IMR-90 (cell line): Measurements from ENCODE around the gene ARGLU1. TPM values are rescaled to one million over a fixed set of nuclear protein-coding genes. Genes with fewer than 3 reads are reported as not detected.

Experiments
- ATAC-seq: fragments of 200-7000 bp; cut with Tn5 transposase; 2 replicates; pipeline ENCODE4 v1.9.1; 2020; ENCODE audit warnings: low read depth, mild to moderate bottlenecking, moderate library complexity
- BruUV-seq: library from RNA; stranded (reverse); fragments of 400-500 nt; replicated peaks from 2 replicates; lab custom pipeline; 2021; lab: Mats Ljungman, UMichigan
- CTCF ChIA-PET: fragments of 300-600 bp; formaldehyde crosslinking; extraction: SDS; loops from one replicate; lab custom pipeline; 2021; ENCODE audit warnings: antibody characterized with exemption; lab: Yijun Ruan, JAX
- POLR2A ChIA-PET: fragments of 300-600 bp; sonication (Branson Sonifier 250); formaldehyde crosslinking; loops from one replicate; lab custom pipeline; 2022; ENCODE audit warnings: antibody characterized with exemption; ENCODE audit not compliant: unreplicated experiment; lab: Charles Lee
- DNase-seq: peaks from one replicate; pipeline ENCODE4 v3.0.0; 2013
- H2AFZ ChIP-seq: replicated peaks from 2 replicates; pipeline ENCODE3; 2013; ENCODE audit warnings: low read length, mild to moderate bottlenecking; ENCODE audit not compliant: poor library complexity
- H2AK5ac ChIP-seq: 2 replicates; pipeline ENCODE4 v1.6.1; 2013; ENCODE audit warnings: low read depth, low read length, inconsistent platforms
- H2AK9ac ChIP-seq: replicated peaks from 2 replicates; pipeline ENCODE3; 2013; ENCODE audit warnings: mild to moderate bottlenecking, low read depth, low read length, moderate library complexity; ENCODE audit not compliant: poor library complexity
- H2BK120ac ChIP-seq: 2 replicates; pipeline ENCODE4 v1.6.1; 2013; ENCODE audit warnings: low read depth, low read length, inconsistent platforms
- H2BK15ac ChIP-seq: 3 replicates; pipeline ENCODE4 v1.6.1; 2013; ENCODE audit warnings: low read depth, low read length, inconsistent platforms
- H2BK20ac ChIP-seq: 2 replicates; pipeline ENCODE4 v1.6.1; 2013; ENCODE audit warnings: low read depth, mild to moderate bottlenecking, inconsistent platforms, low read length, moderate library complexity
- H2BK5ac ChIP-seq: 2 replicates; pipeline ENCODE4 v1.6.1; 2013; ENCODE audit warnings: mild to moderate bottlenecking, low read depth, low read length, inconsistent platforms; ENCODE audit not compliant: poor library complexity, severe bottlenecking
- H3K14ac ChIP-seq: replicated peaks from 2 replicates; pipeline ENCODE4 v1.6.1; 2013; ENCODE audit warnings: low read depth, low read length, inconsistent platforms
- H3K18ac ChIP-seq: 2 replicates; pipeline ENCODE4 v1.6.1; 2013; ENCODE audit warnings: low read depth, low read length, control low read depth
- H3K23ac ChIP-seq: 2 replicates; pipeline ENCODE4 v1.6.1; 2013; ENCODE audit warnings: low read depth, low read length, inconsistent platforms
- H3K27ac ChIP-seq: 2 replicates; pipeline ENCODE4 v1.5.1; 2013; ENCODE audit warnings: mild to moderate bottlenecking, control low read depth, low read length; ENCODE audit not compliant: insufficient read depth
- H3K27me3 ChIP-seq: 2 replicates; pipeline ENCODE4 v1.6.1; 2013; ENCODE audit warnings: low read length; ENCODE audit not compliant: control insufficient read depth, insufficient read depth
- H3K36me3 ChIP-seq: 2 replicates; pipeline ENCODE4 v1.6.1; 2013; ENCODE audit warnings: low read length, mixed read lengths; ENCODE audit not compliant: control insufficient read depth, insufficient read depth
- H3K4ac ChIP-seq: 2 replicates; pipeline ENCODE4 v1.6.1; 2013; ENCODE audit warnings: low read depth, low read length, inconsistent platforms
- H3K4me1 ChIP-seq: 2 replicates; pipeline ENCODE4 v1.6.1; 2013; ENCODE audit warnings: low read length, mixed read lengths; ENCODE audit not compliant: control insufficient read depth, insufficient read depth
- H3K4me2 ChIP-seq: 2 replicates; pipeline ENCODE4 v1.6.1; 2013; ENCODE audit warnings: low read depth, mild to moderate bottlenecking, control low read depth, low read length, moderate library complexity
- H3K4me3 ChIP-seq: 2 replicates; pipeline ENCODE4 v1.5.1; 2013; ENCODE audit warnings: low read depth, mild to moderate bottlenecking, control low read depth, low read length, moderate library complexity; ENCODE audit not compliant: insufficient read depth
- H3K56ac ChIP-seq: 2 replicates; pipeline ENCODE4 v1.6.1; 2013; ENCODE audit warnings: low read length, inconsistent platforms; ENCODE audit not compliant: insufficient read depth; ENCODE audit errors: extremely low read depth
- H3K79me1 ChIP-seq, 2 experiments: 2 replicates each; pipeline ENCODE4 v1.6.1; 2013; ENCODE audit warnings: low read length in 2 of 2, inconsistent platforms in 1 of 2, low read depth in 1 of 2
- H3K9ac ChIP-seq: 2 replicates; pipeline ENCODE4 v1.6.1; 2013; ENCODE audit warnings: low read depth, low read length, control low read depth
- H3K9me1 ChIP-seq: 2 replicates; pipeline ENCODE4 v1.6.1; 2013; ENCODE audit warnings: low read length, inconsistent platforms; ENCODE audit not compliant: insufficient read depth
- H3K9me3 ChIP-seq: 2 replicates; pipeline ENCODE4 v1.6.1; 2013; ENCODE audit warnings: low read length; ENCODE audit not compliant: control insufficient read depth, insufficient read depth
- H4K20me1 ChIP-seq: 2 replicates; pipeline ENCODE4 v1.6.1; 2013; ENCODE audit warnings: low read length, inconsistent platforms; ENCODE audit not compliant: insufficient read depth
- H4K5ac ChIP-seq: 2 replicates; pipeline ENCODE4 v1.6.1; 2013; ENCODE audit warnings: mild to moderate bottlenecking, low read depth, low read length, control low read depth
- H4K8ac ChIP-seq, 2 experiments: 2 replicates each; pipeline ENCODE4 v1.6.1; 2013; ENCODE audit warnings: low read depth in 2 of 2, low read length in 2 of 2, control low read depth in 1 of 2, inconsistent platforms in 1 of 2
- H4K91ac ChIP-seq: 2 replicates; pipeline ENCODE4 v1.6.1; 2013; ENCODE audit warnings: low read depth, low read length, inconsistent platforms; ENCODE audit not compliant: insufficient read depth
- BHLHE40 ChIP-seq: fragments of 150-350 bp; IDR thresholded peaks from 2 replicates; pipeline ENCODE4 v1.6.1; 2016; ENCODE audit warnings: mild to moderate bottlenecking, low read depth, low read length
- CEBPB ChIP-seq: IDR thresholded peaks from 2 replicates; pipeline ENCODE4 v1.6.1; 2012; ENCODE audit warnings: low read depth, low read length, improper control_type of control experiment
- CHD1 ChIP-seq: IDR thresholded peaks from 2 replicates; pipeline ENCODE4 v1.6.1; 2012; ENCODE audit warnings: low read depth, low read length, improper control_type of control experiment
- CTCF ChIP-seq: conservative IDR thresholded peaks from 2 replicates; pipeline ENCODE4 v1.5.1; 2012; ENCODE audit warnings: mild to moderate bottlenecking, low read depth, low read length, improper control_type of control experiment
- ELK1 ChIP-seq: fragments of 150-350 bp; IDR thresholded peaks from 2 replicates; pipeline ENCODE4 v1.6.1; 2016; ENCODE audit warnings: low read depth, mild to moderate bottlenecking, low read length, moderate library complexity, borderline replicate concordance
- FOS ChIP-seq: fragments of 150-350 bp; IDR thresholded peaks from 2 replicates; pipeline ENCODE4 v1.6.1; 2016; ENCODE audit warnings: low read depth, low read length
- MAZ ChIP-seq: IDR thresholded peaks from 2 replicates; pipeline ENCODE4 v1.6.1; 2012; ENCODE audit warnings: low read depth, mild to moderate bottlenecking, low read length, improper control_type of control experiment, moderate library complexity, borderline replicate concordance
- MXI1 ChIP-seq: IDR thresholded peaks from 2 replicates; pipeline ENCODE4 v1.6.1; 2012; ENCODE audit warnings: low read depth, mild to moderate bottlenecking, low read length, moderate library complexity, borderline replicate concordance
- POLR2A ChIP-seq: IDR thresholded peaks from 2 replicates; pipeline ENCODE4 v1.6.1; 2012; ENCODE audit warnings: mild to moderate bottlenecking, low read depth, low read length
- RAD21 ChIP-seq: IDR thresholded peaks from 2 replicates; pipeline ENCODE4 v1.6.1; 2012; ENCODE audit warnings: low read length, improper control_type of control experiment
- RCOR1 ChIP-seq: IDR thresholded peaks from 2 replicates; pipeline ENCODE4 v1.6.1; 2012; ENCODE audit warnings: mild to moderate bottlenecking, low read length, improper control_type of control experiment; ENCODE audit not compliant: insufficient replicate concordance
- RFX5 ChIP-seq: IDR thresholded peaks from 2 replicates; pipeline ENCODE4 v1.8.0; 2012; ENCODE audit warnings: low read depth, mild to moderate bottlenecking, low read length, moderate library complexity
- USF2 ChIP-seq: fragments of 150-350 bp; IDR thresholded peaks from 2 replicates; pipeline ENCODE4 v1.6.1; 2017; ENCODE audit warnings: mild to moderate bottlenecking, antibody characterized with exemption, low read length, low read depth
- WGBS, 2 experiments: methylation state at CpG; one replicate each; pipeline versions ENCODE4 v1.1.5 to v1.1.7; 2013; ENCODE audit warnings: missing lambda C conversion rate in 2 of 2; ENCODE audit not compliant: insufficient read length in 1 of 2; ENCODE audit errors: extremely low coverage in 2 of 2; 5-methylcytosine and 5-hydroxymethylcytosine counted together
- dilution Hi-C: fragments of 300-500 bp; cut with HindIII; formaldehyde crosslinking; loops from one replicate; pipeline ENCODE4 v1.14.3; 2018; ENCODE audit warnings: low sequenced_read_pairs; ENCODE audit not compliant: unreplicated experiment
- in situ Hi-C: fragments of 300-500 bp; cut with MboI; formaldehyde crosslinking; loops from 3 replicates; pipeline ENCODE4 v1.14.3; 2019; ENCODE audit warnings: low sequenced_read_pairs, inconsistent platforms, mixed read lengths
- intact Hi-C: fragments of 100-400 bp; cut with micrococcal nuclease; formaldehyde crosslinking; loops from 2 replicates; pipeline ENCODE4 v1.10.0; 2022
- polyA plus RNA-seq, 3 experiments: library from polyadenylated mRNA; depleted of rRNA; stranded (reverse); fragments of >200 nt; gene quantifications; 2 replicates each; pipeline ENCODE4 v1.2.3, GENCODE V29; 2012; ENCODE audit warnings: low replicate concordance in 1 of 3
- total RNA-seq: library from RNA; depleted of rRNA; stranded (reverse); fragments of >200 nt; gene quantifications from 2 replicates; pipeline ENCODE4 v1.2.3, GENCODE V29; 2012

ARGLU1 gene
- total and polyA plus RNA-seq, 2 of the 4 experiments (the other 2 are of a cell fraction): 11.1 to 51.4 TPM

DNA sequence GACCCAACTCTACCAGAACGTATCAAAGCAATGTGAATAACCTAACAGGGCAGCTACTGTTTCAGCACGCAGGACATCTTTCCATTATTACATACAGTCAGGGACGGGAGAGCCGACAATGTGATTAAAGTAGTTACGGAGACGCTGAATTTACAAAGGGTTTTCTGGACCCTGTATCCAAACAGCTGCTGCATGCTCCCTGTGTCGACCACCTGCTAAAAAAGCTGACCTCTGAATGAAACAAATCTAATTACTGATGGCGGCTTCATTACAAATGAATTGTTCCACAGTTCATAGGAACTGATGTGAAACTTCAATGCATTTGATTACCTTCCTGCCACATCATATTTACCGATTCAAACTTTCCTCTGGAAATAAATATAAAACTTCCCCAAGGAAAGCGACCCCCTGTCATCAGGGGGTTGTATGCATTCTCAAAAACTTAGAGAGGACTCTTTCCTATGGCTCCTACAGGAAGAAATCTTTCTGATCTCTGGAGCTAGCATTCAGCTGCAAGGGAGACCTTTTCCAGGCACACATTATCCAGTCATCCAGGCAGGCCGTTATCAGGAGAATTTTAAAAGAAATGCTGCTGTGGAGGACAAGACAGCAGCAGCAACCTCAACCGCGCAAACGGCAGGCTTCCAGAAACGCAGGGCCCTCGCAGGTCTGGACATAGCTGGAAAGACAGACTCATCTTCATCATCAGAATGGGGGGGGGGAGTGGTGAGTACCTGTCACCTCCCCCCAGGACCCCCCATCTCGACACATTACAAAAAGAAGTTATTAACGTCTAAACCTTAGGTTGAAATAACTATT, 35.6 kb downstream of the ARGLU1 start:
- no TSS peak for BruUV-seq
- Histone ChIP-seq H2AFZ (peak overlapping the region; percentile 83), H3K14ac (peak overlapping the region; percentile 71), H3K4ac (peak overlapping the region; percentile 67), H2BK120ac (peak overlapping the region; percentile 60), H2BK15ac (no peak overlapping the region), H3K79me1 (peaks cover 13 to 26% of the 10 kb centered on the region in 2 experiments; a peak in 3 of 4 replicates), H2AK9ac (no peak overlapping the region), H3K27me3 (no peaks in the 10 kb centered on the region), H2BK5ac (no peak overlapping the region), H3K9ac (peak overlapping the region; percentile 57), H3K27ac (peak overlapping the region; percentile 56; the same call in 1 of the 2 replicates), H4K5ac (peak overlapping the region; percentile 41), H3K23ac (peak overlapping the region; percentile 58; the same call in 1 of the 2 replicates), H3K4me1 (peaks cover 5% of the 10 kb centered on the region; the same call in 1 of the 2 replicates), H3K56ac (peak overlapping the region; percentile 47; the same call in 1 of the 2 replicates), H3K4me3 (peak overlapping the region; percentile 14), H3K18ac (peak overlapping the region; percentile 5), H2BK20ac (peak overlapping the region; percentile 18; the same call in 1 of the 2 replicates), H3K36me3 (no peaks in the 10 kb centered on the region), H4K8ac (peak overlapping the region; percentile 38 to 74; a peak in 3 of 4 replicates), H3K9me1 (no peaks in the 10 kb centered on the region), H4K20me1 (no peaks in the 10 kb centered on the region), H2AK5ac (no peak overlapping the region; the same call in 1 of the 2 replicates), H4K91ac (no peak overlapping the region), H3K9me3 (no peaks in the 10 kb centered on the region), H3K4me2 (peak overlapping the region; percentile 92)
- ChIA-PET POLR2A (no interaction called here), CTCF (interaction anchor here (0.6 to 0.7 kb wide), 4 partner anchors 9 to 481 kb away, joined by 3 to 6 read pairs (median 3); no protein-coding TSS in a partner anchor)
- in situ Hi-C loops: loop anchor here (10.0 to 25.0 kb wide), 4 partner anchors 1095 to 1958 kb away; no protein-coding TSS in a partner anchor
- dilution Hi-C loops: no loop called here
- DNase-seq: peak; percentile 32
- intact Hi-C loops: loop anchor here (2.0 to 10.0 kb wide), 5 partner anchors 1088 to 1760 kb away; no protein-coding TSS in a partner anchor
- WGBS, 2 experiments: 80% methylated on average over 1 of the region's 18 CpGs; no CpG with 5 or more reads in 1 of the 2 experiments
- ATAC-seq: no peak
- TF ChIP-seq POLR2A: no peak
- TF ChIP-seq FOS: no peak
- no peak for TF ChIP-seq CTCF
- no peak for TF ChIP-seq CEBPB
- TF ChIP-seq MAZ: no peak
- TF ChIP-seq RCOR1: no peak
- TF ChIP-seq ELK1: no peak
- no peak for TF ChIP-seq BHLHE40
- no peak for TF ChIP-seq RFX5
- TF ChIP-seq CHD1: no peak
- no peak for TF ChIP-seq MXI1
- TF ChIP-seq USF2: no peak
- TF ChIP-seq RAD21: no peak
